OCI-LY7 (cell line): Measurements from ENCODE around the gene TREML1. TPM values are rescaled to one million over a fixed set of nuclear protein-coding genes. Genes with fewer than 3 reads are reported as not detected.

Source experiments
- BruUV-seq: library from RNA; stranded (reverse); fragments of 400-500 nt; replicated peaks from 2 replicates; lab custom pipeline; 2021; lab: Mats Ljungman, UMichigan
- CTCF ChIA-PET: fragments of 300-600 bp; sonication (Branson Sonifier 250); formaldehyde crosslinking; loops from one replicate; lab custom pipeline; 2022; ENCODE audit warnings: antibody characterized with exemption; ENCODE audit not compliant: unreplicated experiment; lab: Charles Lee
- POLR2A ChIA-PET: fragments of 300-600 bp; sonication (Branson Sonifier 250); formaldehyde crosslinking; loops from one replicate; lab custom pipeline; 2022; ENCODE audit warnings: antibody characterized with exemption; lab: Charles Lee
- DNase-seq: peaks from one replicate; pipeline ENCODE4 v3.0.0-alpha.2; 2015; ENCODE audit warnings: low spot score
- H2AFZ ChIP-seq: fragments of 200-600 bp; sonication (generic), shearing (Covaris generic); 2 replicates; pipeline ENCODE4 v1.6.1; 2014; ENCODE audit warnings: mild to moderate bottlenecking, antibody characterized with exemption, low read length, moderate library complexity
- H3K27ac ChIP-seq: fragments of 200-600 bp; sonication (generic); 2 replicates; pipeline ENCODE4 v1.5.1; 2014; ENCODE audit warnings: mixed run types, low read depth, mild to moderate bottlenecking, moderate library complexity, low read length, inconsistent platforms; ENCODE audit not compliant: poor library complexity, severe bottlenecking
- H3K36me3 ChIP-seq: fragments of 200-600 bp; sonication (generic); 2 replicates; pipeline ENCODE4 v1.6.1; 2014; ENCODE audit warnings: mild to moderate bottlenecking, antibody characterized with exemption, low read length, moderate library complexity, mixed read lengths; ENCODE audit not compliant: insufficient read depth
- H3K4me1 ChIP-seq: fragments of 200-600 bp; sonication (generic); 2 replicates; pipeline ENCODE4 v1.5.1; 2014; ENCODE audit warnings: mild to moderate bottlenecking, low read length; ENCODE audit not compliant: insufficient read depth, poor library complexity, severe bottlenecking
- H3K4me2 ChIP-seq: fragments of 200-600 bp; sonication (generic); 2 replicates; pipeline ENCODE4 v1.6.1; 2014; ENCODE audit warnings: mild to moderate bottlenecking, low read length
- H3K4me3 ChIP-seq: fragments of 200-600 bp; sonication (generic); 2 replicates; pipeline ENCODE4 v1.5.1; 2014; ENCODE audit warnings: mild to moderate bottlenecking, low read depth, low read length; ENCODE audit not compliant: poor library complexity, severe bottlenecking
- H3K79me2 ChIP-seq: fragments of 200-600 bp; sonication (generic); 2 replicates; pipeline ENCODE4 v1.6.1; 2016; ENCODE audit warnings: low read depth, mild to moderate bottlenecking, low read length, moderate library complexity, mixed read lengths; ENCODE audit not compliant: insufficient read depth
- H3K9me2 ChIP-seq: fragments of 200-600 bp; sonication (generic); 2 replicates; pipeline ENCODE4 v1.6.1; 2016; ENCODE audit warnings: mild to moderate bottlenecking, low read length, mixed read lengths; ENCODE audit not compliant: insufficient read depth
- H3K9me3 ChIP-seq: fragments of 200-600 bp; sonication (generic); 2 replicates; pipeline ENCODE4 v1.6.1; 2014; ENCODE audit warnings: mild to moderate bottlenecking, mixed run types, low read length, mixed read lengths
- H4K20me1 ChIP-seq: fragments of 200-600 bp; sonication (generic); 2 replicates; pipeline ENCODE4 v1.6.1; 2014; ENCODE audit warnings: mild to moderate bottlenecking, antibody characterized with exemption, low read length, moderate library complexity, mixed read lengths; ENCODE audit not compliant: insufficient read depth
- EZH2phosphoT487 ChIP-seq: fragments of 200-600 bp; sonication (generic); IDR thresholded peaks from 2 replicates; pipeline ENCODE4 v1.6.1; 2018; ENCODE audit warnings: low read depth, borderline replicate concordance, mild to moderate bottlenecking, mixed run types, antibody characterized with exemption, low read length, moderate library complexity, mixed read lengths
- intact Hi-C: fragments of 100-400 bp; cut with micrococcal nuclease; formaldehyde crosslinking; loops from one replicate; pipeline ENCODE4 v1.10.0; 2022; ENCODE audit not compliant: unreplicated experiment
- total RNA-seq, 2 experiments: library from RNA; depleted of rRNA in 1 of 2; stranded (reverse); fragments of >200 nt in 1 of 2; shearing (Covaris generic) in 1 of 2; gene quantifications; 2 replicates each; pipeline ENCODE4 v1.2.3, GENCODE V29; 2014 to 2022
- TF ChIP-seq, protein P1 (sequence below): fragments of 200-600 bp; sonication (generic); conservative IDR thresholded peaks from 2 replicates; pipeline ENCODE4 v1.5.1; 2014; ENCODE audit warnings: mild to moderate bottlenecking, antibody characterized with exemption, low read length, moderate library complexity, mixed read lengths

The TREML1 gene
- total RNA-seq, 2 experiments from 2014 or later, result not detected

DNA sequence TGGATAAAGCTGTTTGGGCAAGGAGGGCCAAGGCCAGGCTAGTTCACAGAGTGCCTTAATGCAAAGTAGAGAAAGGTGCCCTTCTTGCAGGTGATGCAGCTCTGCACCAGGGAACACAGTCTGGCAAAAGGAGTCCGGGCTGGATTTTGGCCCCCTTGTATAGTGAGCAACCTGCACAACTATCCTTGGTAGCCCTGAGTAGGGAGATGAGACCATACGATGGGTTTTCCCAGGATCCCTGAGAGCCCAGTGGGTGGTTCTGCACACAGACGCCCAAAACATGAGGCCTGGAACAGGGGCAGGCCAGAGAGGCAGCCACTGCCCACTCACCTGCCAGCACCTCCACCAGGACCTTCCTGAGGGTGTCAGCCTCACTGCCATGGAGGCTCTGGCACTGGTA lies 6.8 kb upstream of the TREML1 start:
- intact Hi-C loops, result no loop called here
- H3K9me3 ChIP-seq, result no peaks in the 10 kb centered on the region
- BruUV-seq, result no TSS peak
- H3K36me3 ChIP-seq, result no peaks in the 10 kb centered on the region
- CTCF ChIA-PET, result no interaction called here
- POLR2A ChIA-PET, result no interaction called here
- no peaks in the 10 kb centered on the region for H3K4me1 ChIP-seq
- H4K20me1 ChIP-seq, result no peaks in the 10 kb centered on the region
- no peak overlapping the region for H2AFZ ChIP-seq
- no peak overlapping the region for H3K27ac ChIP-seq
- no peak for DNase-seq
- no peaks in the 10 kb centered on the region for H3K79me2 ChIP-seq
- H3K4me3 ChIP-seq, result no peak overlapping the region
- H3K9me2 ChIP-seq, result no peaks in the 10 kb centered on the region
- no peak for TF ChIP-seq EZH2phosphoT487
- TF ChIP-seq, protein P1, sequence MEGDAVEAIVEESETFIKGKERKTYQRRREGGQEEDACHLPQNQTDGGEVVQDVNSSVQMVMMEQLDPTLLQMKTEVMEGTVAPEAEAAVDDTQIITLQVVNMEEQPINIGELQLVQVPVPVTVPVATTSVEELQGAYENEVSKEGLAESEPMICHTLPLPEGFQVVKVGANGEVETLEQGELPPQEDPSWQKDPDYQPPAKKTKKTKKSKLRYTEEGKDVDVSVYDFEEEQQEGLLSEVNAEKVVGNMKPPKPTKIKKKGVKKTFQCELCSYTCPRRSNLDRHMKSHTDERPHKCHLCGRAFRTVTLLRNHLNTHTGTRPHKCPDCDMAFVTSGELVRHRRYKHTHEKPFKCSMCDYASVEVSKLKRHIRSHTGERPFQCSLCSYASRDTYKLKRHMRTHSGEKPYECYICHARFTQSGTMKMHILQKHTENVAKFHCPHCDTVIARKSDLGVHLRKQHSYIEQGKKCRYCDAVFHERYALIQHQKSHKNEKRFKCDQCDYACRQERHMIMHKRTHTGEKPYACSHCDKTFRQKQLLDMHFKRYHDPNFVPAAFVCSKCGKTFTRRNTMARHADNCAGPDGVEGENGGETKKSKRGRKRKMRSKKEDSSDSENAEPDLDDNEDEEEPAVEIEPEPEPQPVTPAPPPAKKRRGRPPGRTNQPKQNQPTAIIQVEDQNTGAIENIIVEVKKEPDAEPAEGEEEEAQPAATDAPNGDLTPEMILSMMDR, result no peak
- H3K4me2 ChIP-seq, result no peak overlapping the region

DNA sequence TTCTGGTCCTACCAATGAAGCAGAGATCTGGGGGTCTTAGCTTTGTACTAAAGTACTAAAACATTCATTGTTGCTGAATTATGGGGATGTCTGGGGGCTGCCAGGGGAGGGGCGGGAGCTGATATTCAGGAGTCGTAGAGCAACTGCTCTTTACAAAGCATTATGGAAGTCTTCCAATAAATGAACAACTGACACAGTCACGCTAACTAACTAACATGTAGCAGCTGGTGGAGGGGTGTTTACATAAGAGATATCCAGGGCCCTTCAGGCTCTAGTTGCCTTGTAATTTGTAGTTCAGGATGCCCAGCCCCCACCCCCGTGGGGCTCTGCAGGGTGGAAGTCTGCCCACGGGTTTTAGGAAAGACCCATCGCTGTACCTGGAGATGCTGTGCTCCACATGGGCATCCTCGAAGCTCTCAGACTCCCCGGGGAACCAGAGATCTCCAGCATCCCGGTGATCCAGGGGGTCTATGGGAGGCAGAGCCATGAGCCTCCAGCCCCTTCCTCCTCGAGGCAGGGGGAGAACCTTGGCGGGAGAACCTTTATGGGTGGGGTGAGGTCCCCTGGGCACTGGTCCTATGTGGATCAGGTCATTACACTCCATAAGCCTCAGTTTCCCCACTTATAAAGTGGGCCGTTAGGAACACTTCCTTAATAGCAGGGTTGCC lies 5.4 kb upstream of the TREML1 start:
- Histone ChIP-seq H3K9me3 (no peaks in the 10 kb centered on the region), H3K4me3 (no peak overlapping the region), H3K79me2 (no peaks in the 10 kb centered on the region), H2AFZ (no peak overlapping the region), H3K4me2 (no peak overlapping the region), H3K9me2 (no peaks in the 10 kb centered on the region), H3K27ac (no peak overlapping the region), H4K20me1 (no peaks in the 10 kb centered on the region), H3K36me3 (no peaks in the 10 kb centered on the region), H3K4me1 (no peaks in the 10 kb centered on the region)
- no peak for DNase-seq
- CTCF ChIA-PET, result no interaction called here
- no peak for TF ChIP-seq EZH2phosphoT487
- TF ChIP-seq, protein P1, result no peak
- no TSS peak for BruUV-seq
- POLR2A ChIA-PET, result no interaction called here
- intact Hi-C loops, result no loop called here

DNA sequence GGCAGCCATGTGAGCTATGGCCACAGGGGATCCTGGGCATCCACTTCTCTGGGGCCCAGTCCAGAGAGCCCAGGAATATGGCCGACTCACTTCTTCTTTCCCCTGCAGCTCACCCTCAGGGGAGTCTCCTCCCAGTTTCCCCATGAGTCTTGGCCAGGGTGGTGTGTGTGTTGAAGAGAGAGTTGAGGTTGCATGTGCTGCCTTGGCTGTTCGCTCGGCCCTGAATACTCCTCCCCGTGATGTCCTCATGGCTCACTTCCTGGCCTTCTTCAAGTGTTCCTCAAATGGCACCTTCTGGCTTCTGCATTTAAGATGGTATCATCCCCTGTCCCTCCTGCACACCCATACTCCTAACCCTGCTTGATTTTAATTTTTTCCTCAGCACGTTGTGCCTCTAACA lies 3.2 kb upstream of the TREML1 start:
- DNase-seq, result no peak
- Histone ChIP-seq H2AFZ (no peak overlapping the region), H3K27ac (no peak overlapping the region), H3K4me3 (no peak overlapping the region), H3K9me2 (no peaks in the 10 kb centered on the region), H4K20me1 (no peaks in the 10 kb centered on the region), H3K4me2 (no peak overlapping the region), H3K4me1 (no peaks in the 10 kb centered on the region), H3K36me3 (no peaks in the 10 kb centered on the region), H3K9me3 (no peaks in the 10 kb centered on the region), H3K79me2 (no peaks in the 10 kb centered on the region)
- POLR2A ChIA-PET, result no interaction called here
- CTCF ChIA-PET, result no interaction called here
- BruUV-seq, result no TSS peak
- TF ChIP-seq, protein P1, result no peak
- TF ChIP-seq EZH2phosphoT487, result no peak
- intact Hi-C loops, result no loop called here
